Progenitor cell of endocrine pancreas (in vitro differentiated cells): Measurements from ENCODE around the gene CCDC50. TPM values are rescaled to one million over a fixed set of nuclear protein-coding genes. Genes with fewer than 3 reads are reported as not detected.

Source experiments
- DNase-seq: peaks from one replicate; pipeline ENCODE4 v3.0.0; 2021; ENCODE audit warnings: low spot score; ENCODE audit not compliant: unreplicated experiment
- H3K27ac Mint-ChIP-seq: 2 replicates; pipeline ENCODE4 v1.8.0; 2021; ENCODE audit warnings: mild to moderate bottlenecking, moderate library complexity, mixed read lengths
- H3K27me3 Mint-ChIP-seq: 2 replicates; pipeline ENCODE4 v1.8.0; 2021; ENCODE audit warnings: mixed read lengths
- H3K36me3 Mint-ChIP-seq: 2 replicates; pipeline ENCODE4 v1.8.0; 2022; ENCODE audit warnings: mixed read lengths; ENCODE audit not compliant: insufficient read depth
- H3K4me1 Mint-ChIP-seq: 2 replicates; pipeline ENCODE4 v1.8.0; 2021; ENCODE audit warnings: low read depth, mixed read lengths
- H3K4me3 Mint-ChIP-seq: 2 replicates; pipeline ENCODE4 v1.8.0; 2021; ENCODE audit warnings: low read depth, mild to moderate bottlenecking, moderate library complexity, mixed read lengths
- H3K9me3 Mint-ChIP-seq: 2 replicates; pipeline ENCODE4 v1.8.0; 2021; ENCODE audit warnings: low read depth, mixed read lengths
- total RNA-seq: library from RNA; stranded (reverse); gene quantifications from 2 replicates; pipeline ENCODE4 v1.2.1, GENCODE V29; 2021
- TF ChIP-seq, protein P1 (sequence below): fragments of 200-600 bp; sonication (generic); IDR thresholded peaks from one replicate; pipeline ENCODE4 v1.5.0; 2021; ENCODE audit warnings: antibody characterized with exemption, mild to moderate bottlenecking; ENCODE audit not compliant: unreplicated experiment

The CCDC50 gene
- total RNA-seq, 1 donor from 2014 or later: 66.3 TPM

DNA sequence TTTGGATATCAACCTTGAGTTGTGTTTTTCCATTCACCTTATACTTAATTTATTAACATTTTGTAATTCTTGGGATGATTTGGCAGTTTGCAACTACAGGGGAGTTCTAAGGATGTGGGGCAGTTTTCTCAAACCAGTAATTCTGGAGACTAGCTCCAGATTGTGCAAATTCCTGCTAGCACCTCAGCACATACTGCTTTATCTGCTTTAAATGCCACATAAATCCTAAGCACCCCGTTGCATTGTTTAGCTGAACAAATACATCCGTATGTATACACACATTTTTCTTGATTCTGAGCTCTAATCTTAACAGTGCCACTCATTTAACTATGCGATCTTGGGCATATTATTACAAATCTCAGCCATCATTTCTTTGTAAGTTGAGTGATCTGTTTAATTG lies 18.0 kb downstream of the CCDC50 start:
- TF ChIP-seq, protein P1, sequence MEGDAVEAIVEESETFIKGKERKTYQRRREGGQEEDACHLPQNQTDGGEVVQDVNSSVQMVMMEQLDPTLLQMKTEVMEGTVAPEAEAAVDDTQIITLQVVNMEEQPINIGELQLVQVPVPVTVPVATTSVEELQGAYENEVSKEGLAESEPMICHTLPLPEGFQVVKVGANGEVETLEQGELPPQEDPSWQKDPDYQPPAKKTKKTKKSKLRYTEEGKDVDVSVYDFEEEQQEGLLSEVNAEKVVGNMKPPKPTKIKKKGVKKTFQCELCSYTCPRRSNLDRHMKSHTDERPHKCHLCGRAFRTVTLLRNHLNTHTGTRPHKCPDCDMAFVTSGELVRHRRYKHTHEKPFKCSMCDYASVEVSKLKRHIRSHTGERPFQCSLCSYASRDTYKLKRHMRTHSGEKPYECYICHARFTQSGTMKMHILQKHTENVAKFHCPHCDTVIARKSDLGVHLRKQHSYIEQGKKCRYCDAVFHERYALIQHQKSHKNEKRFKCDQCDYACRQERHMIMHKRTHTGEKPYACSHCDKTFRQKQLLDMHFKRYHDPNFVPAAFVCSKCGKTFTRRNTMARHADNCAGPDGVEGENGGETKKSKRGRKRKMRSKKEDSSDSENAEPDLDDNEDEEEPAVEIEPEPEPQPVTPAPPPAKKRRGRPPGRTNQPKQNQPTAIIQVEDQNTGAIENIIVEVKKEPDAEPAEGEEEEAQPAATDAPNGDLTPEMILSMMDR: no peak
- Mint-ChIP-seq H3K27me3 (no peaks in the 10 kb centered on the region), H3K9me3 (no peaks in the 10 kb centered on the region), H3K4me1 (peaks cover 48% of the 10 kb centered on the region), H3K4me3 (no peak overlapping the region), H3K36me3 (no peaks in the 10 kb centered on the region), H3K27ac (no peak overlapping the region)
- DNase-seq: no peak

DNA sequence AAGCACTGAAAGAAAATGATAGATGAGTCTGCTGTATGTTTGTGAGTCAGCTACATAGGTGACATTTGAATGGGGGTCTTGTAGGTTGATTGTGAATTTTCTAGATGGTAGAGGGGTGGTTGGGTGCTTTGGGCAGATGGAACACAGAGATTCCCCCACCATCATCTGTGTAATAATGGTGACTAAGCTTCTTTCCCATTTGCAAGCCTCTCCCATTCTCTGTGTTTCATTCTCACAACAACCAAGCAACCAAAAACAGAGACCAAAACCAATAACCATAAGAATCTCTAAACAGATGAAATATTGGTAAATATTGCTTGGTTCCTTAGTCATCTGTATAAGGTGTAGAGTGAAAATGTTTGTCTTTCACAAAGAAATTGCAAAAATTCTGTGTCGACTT lies 18.9 kb downstream of the CCDC50 start:
- H3K9me3 Mint-ChIP-seq: no peaks in the 10 kb centered on the region
- H3K4me1 Mint-ChIP-seq: peaks cover 43% of the 10 kb centered on the region
- no peak overlapping the region for H3K27ac Mint-ChIP-seq
- TF ChIP-seq, protein P1: no peak
- no peaks in the 10 kb centered on the region for H3K27me3 Mint-ChIP-seq
- no peaks in the 10 kb centered on the region for H3K36me3 Mint-ChIP-seq
- no peak for DNase-seq
- H3K4me3 Mint-ChIP-seq: no peak overlapping the region

DNA sequence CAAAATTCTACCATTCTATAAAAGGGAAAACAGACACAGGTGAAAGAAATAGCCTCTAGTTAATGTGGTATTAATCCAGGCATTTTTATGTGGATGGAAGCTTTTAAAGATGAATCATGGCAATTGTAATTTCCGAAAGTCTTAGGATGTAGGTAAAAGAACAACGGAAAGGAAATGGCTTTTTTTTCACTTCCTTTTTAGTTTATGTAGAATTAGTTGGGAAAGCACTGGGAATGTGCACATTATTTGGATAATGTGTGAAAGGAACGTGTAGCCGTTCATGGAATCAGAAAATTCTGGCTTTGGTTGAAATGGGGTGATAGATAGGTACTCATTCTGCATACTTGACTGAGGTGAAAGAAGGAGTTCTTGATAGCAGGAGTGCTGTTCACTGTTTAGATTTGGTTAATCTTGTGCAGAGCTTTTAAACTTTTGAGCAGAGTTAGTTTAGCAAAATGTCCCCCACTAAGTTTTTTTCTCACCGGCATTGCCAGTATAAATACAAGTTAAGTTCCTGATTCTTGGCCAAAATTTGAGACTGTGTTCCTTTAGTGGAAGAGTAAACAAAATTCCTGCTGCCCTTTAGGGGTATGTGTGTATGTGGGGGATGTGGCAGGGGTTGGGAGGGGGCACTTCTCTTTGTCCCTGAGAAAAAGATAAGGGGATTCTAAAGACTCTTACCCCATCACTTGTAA lies 21.3 kb downstream of the CCDC50 start:
- peak overlapping the region; percentile 47 for H3K27ac Mint-ChIP-seq
- H3K36me3 Mint-ChIP-seq: no peaks in the 10 kb centered on the region
- no peak overlapping the region for H3K4me3 Mint-ChIP-seq

DNA sequence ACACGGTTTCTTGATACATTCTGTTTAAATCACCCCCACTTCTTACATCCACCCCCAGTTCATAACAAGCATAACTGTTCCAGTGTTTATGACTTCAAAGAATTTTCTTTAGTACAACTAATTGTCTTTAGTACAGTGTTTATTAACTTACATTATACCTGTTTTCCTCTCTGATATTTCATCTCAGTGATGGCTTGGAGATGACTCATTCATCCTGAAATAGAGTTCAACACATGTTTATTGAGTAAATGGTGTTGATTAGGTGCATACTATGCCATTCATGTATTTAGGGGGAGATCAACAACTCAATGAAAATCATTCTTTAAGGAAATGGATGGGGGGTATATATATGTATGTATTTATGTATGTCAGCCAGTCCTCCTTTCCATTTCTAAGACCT lies 22.8 kb downstream of the CCDC50 start:
- H3K36me3 Mint-ChIP-seq: peaks cover 1% of the 10 kb centered on the region
- DNase-seq: no peak
- H3K4me3 Mint-ChIP-seq: no peak overlapping the region
- no peak overlapping the region for H3K27ac Mint-ChIP-seq
- TF ChIP-seq, protein P1: no peak
- H3K27me3 Mint-ChIP-seq: no peaks in the 10 kb centered on the region
- no peaks in the 10 kb centered on the region for H3K9me3 Mint-ChIP-seq
- H3K4me1 Mint-ChIP-seq: peaks cover 35% of the 10 kb centered on the region

More for the DNA sequence above, 21.3 kb downstream of the CCDC50 start:
- no peak for DNase-seq
- no peaks in the 10 kb centered on the region for H3K27me3 Mint-ChIP-seq
- TF ChIP-seq, protein P1: no peak
- H3K9me3 Mint-ChIP-seq: no peaks in the 10 kb centered on the region
- peaks cover 33% of the 10 kb centered on the region for H3K4me1 Mint-ChIP-seq

DNA sequence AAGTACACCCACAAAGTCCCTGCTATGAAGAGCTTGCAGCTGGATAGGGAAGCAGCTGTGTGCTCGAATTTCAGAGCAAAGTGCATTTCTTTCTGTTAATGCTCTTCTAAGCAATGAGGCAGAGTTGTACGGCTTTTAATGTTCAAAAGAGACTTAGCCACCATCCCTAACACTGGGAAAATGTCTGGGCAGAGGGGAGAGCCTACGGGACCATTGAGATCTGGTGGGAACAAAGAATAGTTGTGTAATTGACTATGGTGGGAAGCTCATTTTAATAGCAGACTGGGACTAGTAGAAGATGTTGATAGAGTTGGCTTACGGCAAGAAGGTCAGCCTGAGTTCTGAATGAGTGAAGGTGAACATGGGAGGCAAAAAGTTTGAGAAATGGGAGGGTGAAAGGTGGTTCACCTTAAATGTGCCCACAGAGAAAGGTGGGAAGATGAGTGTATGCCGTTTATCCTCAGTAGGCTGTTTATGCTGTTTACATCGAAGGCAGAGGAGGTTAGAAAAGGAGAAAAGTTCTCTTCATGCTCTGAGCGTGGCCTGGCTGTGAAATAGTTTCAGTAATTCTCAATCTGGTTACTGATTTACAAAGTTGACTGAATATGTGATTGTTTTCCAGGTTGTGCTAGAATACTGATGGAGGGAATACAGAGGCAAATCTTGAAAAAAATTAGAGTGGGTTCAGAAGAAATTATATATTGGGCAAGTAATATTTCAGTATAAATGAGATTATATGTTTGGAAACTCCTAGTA lies 24.0 kb downstream of the CCDC50 start:
- peaks cover 2% of the 10 kb centered on the region for H3K36me3 Mint-ChIP-seq
- DNase-seq: no peak
- no peak overlapping the region for H3K27ac Mint-ChIP-seq
- H3K4me1 Mint-ChIP-seq: peaks cover 24% of the 10 kb centered on the region
- H3K9me3 Mint-ChIP-seq: no peaks in the 10 kb centered on the region
- H3K27me3 Mint-ChIP-seq: no peaks in the 10 kb centered on the region
- TF ChIP-seq, protein P1: no peak
- no peak overlapping the region for H3K4me3 Mint-ChIP-seq
